GM19328 (cell line): Measurements from ENCODE around the gene FAM168A.

Experiments used
- ATAC-seq: cut with Tn5 transposase; IDR thresholded peaks from one replicate; pipeline ENCODE4 v1.9.1; 2021; ENCODE audit warnings: mild to moderate bottlenecking, moderate library complexity; ENCODE audit not compliant: unreplicated experiment

Gene FAM168A

GRCh38 chr11:73404048-73404447 is 193.9 kb downstream of the FAM168A start:
- no peak for ATAC-seq

- ATAC-seq = no peak
Observed at GRCh38 chr11:73403541-73403940, 194.4 kb downstream of the FAM168A start.

GRCh38 chr11:73402834-73403185 is 195.1 kb downstream of the FAM168A start:
- ATAC-seq = no peak

- no peak for ATAC-seq
Observed at GRCh38 chr11:73401924-73402833, 195.7 kb downstream of the FAM168A start.

GRCh38 chr11:73401217-73401923 is 196.5 kb downstream of the FAM168A start:
- no peak for ATAC-seq

- no peak for ATAC-seq
Observed at GRCh38 chr11:73400293-73400692, 197.6 kb downstream of the FAM168A start.

- no peak for ATAC-seq
Observed at GRCh38 chr11:73399636-73400035, 198.3 kb downstream of the FAM168A start.

GRCh38 chr11:73399159-73399590 is 198.7 kb downstream of the FAM168A start:
- ATAC-seq = no peak

- no peak for ATAC-seq
Observed at GRCh38 chr11:73398721-73399120, 199.2 kb downstream of the FAM168A start.

GRCh38 chr11:73398132-73398526 is 199.8 kb downstream of the FAM168A start:
- ATAC-seq = no peak

- ATAC-seq = no peak
Observed at GRCh38 chr11:73397468-73398131, 200.3 kb downstream of the FAM168A start.

GRCh38 chr11:73396985-73397384 is 200.9 kb downstream of the FAM168A start:
- no peak for ATAC-seq

GRCh38 chr11:73396251-73396930 is 201.5 kb downstream of the FAM168A start:
- ATAC-seq = no peak

GRCh38 chr11:73395297-73396208 is 202.4 kb downstream of the FAM168A start:
- no peak for ATAC-seq

GRCh38 chr11:73394416-73395296 is 203.3 kb downstream of the FAM168A start:
- ATAC-seq = no peak

GRCh38 chr11:73393479-73394415 is 204.2 kb downstream of the FAM168A start:
- ATAC-seq = no peak

GRCh38 chr11:73393011-73393380 is 204.9 kb downstream of the FAM168A start:
- no peak for ATAC-seq
